T-cell (primary cell): ENCODE data around the gene RNF213. TPM values are rescaled to one million over a fixed set of nuclear protein-coding genes. Genes with fewer than 3 reads are reported as not detected.

ENCODE experiments used
- ATAC-seq, 4 experiments: fragments of 200-7000 bp in 3 of 4; fragments of 150-1000 bp in 1 of 4; cut with Tn5 transposase; replicated peaks in 1 of 4; 1 replicate in 3 of 4; 2 replicates in 1 of 4; pipeline ENCODE4 v1.10.0; 2021; ENCODE audit warnings: moderate library complexity in 3 of 4, mild to moderate bottlenecking in 2 of 4, moderate number of reproducible peaks in 1 of 4
- CTCF ChIA-PET, 2 donors: fragments of 300-600 bp; sonication (Branson Sonifier 250); formaldehyde crosslinking; loops; one replicate each; lab custom pipeline; 2022; ENCODE audit warnings: antibody characterized with exemption in 2 of 2; lab: Charles Lee
- POLR2A ChIA-PET, 2 donors: fragments of 300-600 bp; sonication (Branson Sonifier 250); formaldehyde crosslinking; loops; one replicate each; lab custom pipeline; 2022; ENCODE audit warnings: antibody characterized with exemption in 2 of 2; lab: Charles Lee
- DNase-seq, 35 experiments: peaks; one replicate each; pipeline versions ENCODE4 v3.0.0 to v3.0.0-alpha.2; 2013 to 2023
- H3K27ac ChIP-seq: one replicate; pipeline ENCODE4 v1.5.1; 2013; ENCODE audit warnings: low read length
- H3K27me3 ChIP-seq, 2 experiments: replicated peaks in 1 of 2; 1 replicate in 1 of 2; 2 replicates in 1 of 2; pipeline versions ENCODE4 v1.6.1 to v1.7.0; 2013; ENCODE audit warnings: low read length in 1 of 2, mixed read lengths in 1 of 2; ENCODE audit not compliant: control insufficient read depth in 2 of 2, insufficient read depth in 2 of 2; ENCODE audit errors: extremely low read depth in 1 of 2
- H3K36me3 ChIP-seq, 2 donors: 1 replicate in 1 of 2; 2 replicates in 1 of 2; pipeline versions ENCODE4 v1.6.1 to v1.7.0; 2013; ENCODE audit warnings: low read length in 1 of 2; ENCODE audit not compliant: control insufficient read depth in 2 of 2, insufficient read depth in 1 of 2; ENCODE audit errors: extremely low read depth in 1 of 2
- H3K4me1 ChIP-seq, 2 experiments: 1 replicate in 1 of 2; 2 replicates in 1 of 2; pipeline versions ENCODE4 v1.6.1 to v1.7.0; 2013; ENCODE audit warnings: low read length in 2 of 2, mixed read lengths in 1 of 2; ENCODE audit not compliant: insufficient read depth in 2 of 2, control insufficient read depth in 1 of 2; ENCODE audit errors: extremely low read depth in 1 of 2
- H3K4me3 ChIP-seq, 2 donors: 1 replicate in 1 of 2; 2 replicates in 1 of 2; pipeline versions ENCODE4 v1.5.1 to v1.7.0; 2013; ENCODE audit warnings: mild to moderate bottlenecking in 2 of 2, low read length in 1 of 2, moderate library complexity in 1 of 2; ENCODE audit not compliant: control insufficient read depth in 1 of 2; ENCODE audit errors: extremely low read depth in 1 of 2
- H3K9me3 ChIP-seq: 2 replicates; pipeline ENCODE4 v1.7.0; 2013
- H3K27ac Mint-ChIP-seq, 2 donors: one replicate each; pipeline ENCODE4 v1.8.0; 2020 to 2021; ENCODE audit warnings: mild to moderate bottlenecking in 2 of 2, mixed read lengths in 2 of 2
- H3K27me3 Mint-ChIP-seq, 2 donors: one replicate each; pipeline ENCODE4 v1.8.0; 2021 to 2022; ENCODE audit warnings: mixed read lengths in 2 of 2
- H3K36me3 Mint-ChIP-seq: one replicate; pipeline ENCODE4 v1.8.0; 2021; ENCODE audit warnings: mixed read lengths
- H3K4me1 Mint-ChIP-seq, 3 donors: one replicate each; pipeline ENCODE4 v1.8.0; 2020 to 2022; ENCODE audit warnings: mixed read lengths in 3 of 3, mild to moderate bottlenecking in 1 of 3
- H3K4me3 Mint-ChIP-seq, 3 donors: one replicate each; pipeline ENCODE4 v1.8.0; 2020 to 2022; ENCODE audit warnings: mild to moderate bottlenecking in 3 of 3, mixed read lengths in 3 of 3, moderate library complexity in 3 of 3
- H3K9me3 Mint-ChIP-seq, 3 donors: one replicate each; pipeline ENCODE4 v1.8.0; 2020 to 2022; ENCODE audit warnings: mixed read lengths in 3 of 3
- WGBS: methylation state at CpG from one replicate; pipeline ENCODE4 v1.1.5; 2013; ENCODE audit warnings: missing lambda C conversion rate; ENCODE audit not compliant: insufficient coverage; 5-methylcytosine and 5-hydroxymethylcytosine counted together
- total RNA-seq, 35 experiments: library from RNA in 6 of 35; stranded (reverse) in 6 of 35; fragments of 120-200 nt in 1 of 35; gene quantifications; one replicate each; pipeline versions ENCODE4 v1.2.1 to v1.2.4 and lab custom pipeline; 2013 to 2026

RNF213 gene
- total RNA-seq, 5 donors from 2014 or later (not counting 1 experiment from before 2014, with no cell fraction given): 433 to 628 (median 590) TPM

- H3K27me3 Mint-ChIP-seq: no peaks in the 10 kb centered on the region
- H3K36me3 Mint-ChIP-seq: peaks cover 64% of the 10 kb centered on the region
- no peak overlapping the region for H3K4me3 Mint-ChIP-seq
- 98% methylated on average over 20 of the region's 29 CpGs for WGBS
- H3K27me3 ChIP-seq: no peaks in the 10 kb centered on the region
- peaks cover 49 to 96% of the 10 kb centered on the region in 2 donors for H3K36me3 ChIP-seq
- H3K4me3 ChIP-seq: no peak overlapping the region
- H3K9me3 Mint-ChIP-seq: no peaks in the 10 kb centered on the region
- no peaks in the 10 kb centered on the region for H3K4me1 ChIP-seq
- no peaks in the 10 kb centered on the region for H3K9me3 ChIP-seq
- no peak for DNase-seq
- H3K27ac ChIP-seq: no peak overlapping the region
- ATAC-seq: no peak
- ChIA-PET CTCF (no interaction called here), POLR2A (no interaction called here)
- H3K27ac Mint-ChIP-seq: no peak overlapping the region
- H3K4me1 Mint-ChIP-seq: peaks cover 0 to 2% (median under 1%) of the 10 kb centered on the region in 3 donors
Observed at GRCh38 chr17:80353718-80354275, 93.1 kb downstream of the RNF213 start.

GRCh38 chr17:80354336-80354735 is 93.7 kb downstream of the RNF213 start:
- no peaks in the 10 kb centered on the region for H3K4me1 ChIP-seq
- no peaks in the 10 kb centered on the region for H3K9me3 Mint-ChIP-seq
- 94% methylated on average over 8 of the region's 9 CpGs for WGBS
- H3K4me3 Mint-ChIP-seq: no peak overlapping the region
- H3K27me3 Mint-ChIP-seq: no peaks in the 10 kb centered on the region
- no peak overlapping the region for H3K4me3 ChIP-seq
- no peaks in the 10 kb centered on the region for H3K27me3 ChIP-seq
- H3K9me3 ChIP-seq: no peaks in the 10 kb centered on the region
- no peak overlapping the region for H3K27ac Mint-ChIP-seq
- CTCF ChIA-PET: no interaction called here
- ATAC-seq (no peak), DNase-seq (no peak)
- peaks cover 62% of the 10 kb centered on the region for H3K36me3 Mint-ChIP-seq
- peaks cover 46 to 96% of the 10 kb centered on the region in 2 donors for H3K36me3 ChIP-seq
- POLR2A ChIA-PET: no interaction called here
- H3K4me1 Mint-ChIP-seq: peaks cover 0 to 2% (median 0%) of the 10 kb centered on the region in 3 donors
- H3K27ac ChIP-seq: no peak overlapping the region

- ATAC-seq (no peak), DNase-seq (no peak)
- WGBS: 98% methylated on average over 22 of the region's 24 CpGs
- Mint-ChIP-seq H3K36me3 (peaks cover 65% of the 10 kb centered on the region), H3K27me3 (no peaks in the 10 kb centered on the region), H3K27ac (no peak overlapping the region), H3K9me3 (no peaks in the 10 kb centered on the region), H3K4me3 (no peak overlapping the region), H3K4me1 (peaks cover 0 to 2% (median 0%) of the 10 kb centered on the region in 3 donors)
- H3K4me3 ChIP-seq: no peak overlapping the region
- H3K27me3 ChIP-seq: no peaks in the 10 kb centered on the region
- ChIA-PET POLR2A (no interaction called here), CTCF (interaction anchor here in 1 of 2 donors (0.6 kb wide), 1 partner anchor 786 kb away, joined by 3 read pairs; no protein-coding TSS in a partner anchor)
- no peaks in the 10 kb centered on the region for H3K4me1 ChIP-seq
- H3K36me3 ChIP-seq: peaks cover 52 to 96% of the 10 kb centered on the region in 2 donors
- H3K9me3 ChIP-seq: no peaks in the 10 kb centered on the region
- H3K27ac ChIP-seq: no peak overlapping the region
Observed at GRCh38 chr17:80356231-80356856, 95.7 kb downstream of the RNF213 start.

GRCh38 chr17:80358131-80358530 is 97.5 kb downstream of the RNF213 start:
- Histone ChIP-seq H3K36me3 (peaks cover 50 to 94% of the 10 kb centered on the region in 2 donors), H3K27ac (no peak overlapping the region), H3K4me3 (no peak overlapping the region), H3K9me3 (no peaks in the 10 kb centered on the region), H3K27me3 (no peaks in the 10 kb centered on the region), H3K4me1 (no peaks in the 10 kb centered on the region)
- Mint-ChIP-seq H3K27ac (no peak overlapping the region), H3K27me3 (no peaks in the 10 kb centered on the region), H3K36me3 (peaks cover 64% of the 10 kb centered on the region), H3K4me1 (peaks cover 0 to 2% (median 0%) of the 10 kb centered on the region in 3 donors), H3K9me3 (no peaks in the 10 kb centered on the region), H3K4me3 (no peak overlapping the region)
- DNase-seq (no peak), ATAC-seq (no peak)
- 96% methylated on average over 8 of the region's 9 CpGs for WGBS
- POLR2A ChIA-PET: no interaction called here
- CTCF ChIA-PET: no interaction called here

- no peaks in the 10 kb centered on the region for H3K4me1 ChIP-seq
- POLR2A ChIA-PET: no interaction called here
- H3K36me3 Mint-ChIP-seq: peaks cover 62% of the 10 kb centered on the region
Observed at GRCh38 chr17:80358861-80359260, 98.2 kb downstream of the RNF213 start.

GRCh38 chr17:80359422-80360110 is 98.9 kb downstream of the RNF213 start:
- H3K36me3 ChIP-seq: peaks cover 51 to 94% of the 10 kb centered on the region in 2 donors
- Mint-ChIP-seq H3K27me3 (no peaks in the 10 kb centered on the region), H3K9me3 (no peaks in the 10 kb centered on the region), H3K4me3 (no peak overlapping the region), H3K4me1 (peaks cover 0 to 2% (median 0%) of the 10 kb centered on the region in 3 donors), H3K27ac (no peak overlapping the region), H3K36me3 (peaks cover 67% of the 10 kb centered on the region)
- H3K9me3 ChIP-seq: no peaks in the 10 kb centered on the region
- no peaks in the 10 kb centered on the region for H3K27me3 ChIP-seq
- DNase-seq (no peak), ATAC-seq (no peak)
- H3K4me3 ChIP-seq: no peak overlapping the region
- no peak overlapping the region for H3K27ac ChIP-seq
- WGBS: 86% methylated on average over 7 of the region's 8 CpGs
- no peaks in the 10 kb centered on the region for H3K4me1 ChIP-seq
- ChIA-PET POLR2A (interaction anchor here in 1 of 2 donors (0.8 kb wide), 1 partner anchor 11 kb away, joined by 3 read pairs; no protein-coding TSS in a partner anchor), CTCF (no interaction called here)

More at GRCh38 chr17:80358861-80359260, 98.2 kb downstream of the RNF213 start:
- CTCF ChIA-PET: no interaction called here
- Histone ChIP-seq H3K4me3 (no peak overlapping the region), H3K27me3 (no peaks in the 10 kb centered on the region), H3K36me3 (peaks cover 47 to 94% of the 10 kb centered on the region in 2 donors), H3K27ac (no peak overlapping the region), H3K9me3 (no peaks in the 10 kb centered on the region)
- peaks cover 0 to 2% (median 0%) of the 10 kb centered on the region in 3 donors for H3K4me1 Mint-ChIP-seq
- H3K27ac Mint-ChIP-seq: no peak overlapping the region
- DNase-seq (no peak), ATAC-seq (no peak)
- no peaks in the 10 kb centered on the region for H3K27me3 Mint-ChIP-seq
- no peak overlapping the region for H3K4me3 Mint-ChIP-seq
- no peaks in the 10 kb centered on the region for H3K9me3 Mint-ChIP-seq
- 100% methylated on average over 6 of the region's 11 CpGs for WGBS
